ENCODE results near the gene MTF2.
"Not testable (repeated sequence)": the region's sequence is repeated elsewhere in the genome, so short reads cannot be mapped to it uniquely, and the experiment has no call there.

The MTF2 gene

GRCh38 chr1:93078986-93079654 lies at the start of gene MTF2:
MTF2 (plus strand) TSS chr1:93079283; CDS start chr1:93079527, 244 bp downstream.
- peak; percentile 96 for DNase-seq

GRCh38 chr1:93029317-93029716 lies 49.8 kb upstream of the MTF2 start:
- no peak for DNase-seq

GRCh38 chr1:93030191-93030590 lies 48.9 kb upstream of the MTF2 start:
- DNase-seq = not testable (repeated sequence)

- no peak for DNase-seq
Observed at GRCh38 chr1:93031711-93032110, 47.4 kb upstream of the MTF2 start.

- no peak for DNase-seq
Observed at GRCh38 chr1:93033029-93033428, 46.1 kb upstream of the MTF2 start.

GRCh38 chr1:93033785-93034184 lies 45.3 kb upstream of the MTF2 start:
- no peak for DNase-seq

GRCh38 chr1:93034397-93034796 lies 44.7 kb upstream of the MTF2 start:
- no peak for DNase-seq

- DNase-seq = no peak
Observed at GRCh38 chr1:93036672-93037071, 42.4 kb upstream of the MTF2 start.

- peak; percentile 20 for DNase-seq
Observed at GRCh38 chr1:93042187-93043056, 36.7 kb upstream of the MTF2 start.

- no peak for DNase-seq
Observed at GRCh38 chr1:93043057-93043557, 36.0 kb upstream of the MTF2 start.

- no peak for DNase-seq
Observed at GRCh38 chr1:93047618-93048017, 31.5 kb upstream of the MTF2 start.

GRCh38 chr1:93051961-93052360 lies 27.1 kb upstream of the MTF2 start:
- peak; percentile 9 for DNase-seq

- peak; percentile 25 for DNase-seq
Observed at GRCh38 chr1:93056214-93056613, 22.9 kb upstream of the MTF2 start.

GRCh38 chr1:93056649-93057048 lies 22.4 kb upstream of the MTF2 start:
- DNase-seq = no peak

- DNase-seq = peak; percentile 40
Observed at GRCh38 chr1:93061895-93062792, 16.9 kb upstream of the MTF2 start.

GRCh38 chr1:93076268-93076667 lies 2.8 kb upstream of the MTF2 start:
- DNase-seq = no peak

- no peak for DNase-seq
Observed at GRCh38 chr1:93078203-93078602, 880 bp upstream of the MTF2 start.

GRCh38 chr1:93078638-93078985 lies 471 bp upstream of the MTF2 start:
- no peak for DNase-seq

GRCh38 chr1:93079685-93080141 lies 630 bp downstream of the MTF2 start:
- DNase-seq = peak; percentile 36

GRCh38 chr1:93080179-93080823 lies 1.2 kb downstream of the MTF2 start:
- peak; percentile 69 for DNase-seq

- DNase-seq = peak; percentile 88
Observed at GRCh38 chr1:93081716-93082115, 2.6 kb downstream of the MTF2 start.

GRCh38 chr1:93082313-93082712 lies 3.2 kb downstream of the MTF2 start:
- DNase-seq = no peak
